HAP-1 (cell line): ENCODE measurements around the gene TLR1.

Source experiments
- DNase-seq, 2 experiments: peaks; one replicate each; pipeline ENCODE4 v3.0.0-alpha.2; 2016 to 2020; ENCODE audit warnings: low spot score in 2 of 2
- H3K27me3 ChIP-seq: fragments of 250-450 bp; sonication (Bioruptor Pico); 2 replicates; pipeline ENCODE4 v1.5.1; 2020; ENCODE audit warnings: low read depth, mild to moderate bottlenecking, moderate library complexity
- H3K36me3 ChIP-seq: fragments of 250-450 bp; sonication (Bioruptor Pico); replicated peaks from 2 replicates; pipeline ENCODE4 v1.5.1; 2020; ENCODE audit warnings: mild to moderate bottlenecking
- H3K4me1 ChIP-seq: fragments of 250-450 bp; sonication (Bioruptor Pico); 2 replicates; pipeline ENCODE4 v1.5.1; 2020; ENCODE audit warnings: mild to moderate bottlenecking
- H3K4me3 ChIP-seq: fragments of 250-450 bp; sonication (Bioruptor Pico); 2 replicates; pipeline ENCODE4 v1.5.1; 2020; ENCODE audit warnings: mild to moderate bottlenecking, moderate library complexity
- H3K9me3 ChIP-seq: fragments of 250-450 bp; sonication (Bioruptor Pico); 2 replicates; pipeline ENCODE4 v1.5.1; 2020; ENCODE audit warnings: mild to moderate bottlenecking, moderate library complexity
- in situ Hi-C: fragments of 300-500 bp; cut with MboI; formaldehyde crosslinking; loops from 3 replicates; pipeline ENCODE4 v1.14.3; 2020; ENCODE audit warnings: low sequenced_read_pairs, inconsistent platforms, mixed read lengths

Gene TLR1

DNA sequence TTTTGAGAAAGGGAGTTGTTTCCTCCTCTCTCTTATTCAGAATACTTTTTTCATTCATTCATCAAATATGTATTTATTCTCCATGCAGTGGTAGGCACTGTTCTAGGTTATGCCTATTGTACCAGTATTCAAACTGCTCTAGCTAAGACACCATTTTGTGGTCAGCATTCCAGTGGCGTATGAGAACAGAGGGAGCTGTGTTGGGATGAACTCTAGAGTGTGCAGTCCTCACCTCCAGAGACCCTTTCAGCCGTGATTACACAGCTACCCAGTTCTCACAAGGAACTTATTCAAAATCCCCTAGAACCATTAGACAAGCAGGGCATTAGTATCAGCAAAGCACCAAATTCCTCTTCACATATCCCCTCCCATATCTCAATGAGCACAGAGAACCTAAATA, 4.2 kb downstream of the TLR1 start:
- H3K27me3 ChIP-seq, result no peaks in the 10 kb centered on the region
- H3K4me3 ChIP-seq, result no peak overlapping the region
- DNase-seq, result no peak
- in situ Hi-C loops, result no loop called here
- H3K9me3 ChIP-seq, result no peaks in the 10 kb centered on the region; the same call in 1 of the 2 replicates
- H3K36me3 ChIP-seq, result no peaks in the 10 kb centered on the region
- H3K4me1 ChIP-seq, result no peaks in the 10 kb centered on the region

DNA sequence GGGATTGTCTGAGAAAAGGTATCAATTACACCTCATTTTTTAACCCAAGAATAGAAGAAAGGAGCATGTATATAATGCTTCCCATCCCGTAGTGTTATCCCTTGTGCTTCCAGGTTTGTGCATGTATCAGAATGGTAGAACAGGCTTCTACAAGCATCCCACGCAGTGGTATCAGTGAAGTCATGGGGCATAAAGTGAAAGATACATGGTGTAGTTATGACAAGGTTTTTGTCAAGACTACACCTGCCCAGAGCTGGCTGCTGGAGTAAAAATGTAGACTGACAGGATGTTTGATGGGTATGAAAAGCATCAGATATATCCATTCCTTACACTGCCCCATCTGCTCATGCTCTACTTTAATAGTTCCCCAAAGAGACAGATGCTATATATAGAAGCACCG, 9.5 kb downstream of the TLR1 start:
- Histone ChIP-seq H3K27me3 (peaks cover 6% of the 10 kb centered on the region), H3K4me3 (no peak overlapping the region), H3K36me3 (no peaks in the 10 kb centered on the region), H3K9me3 (no peaks in the 10 kb centered on the region), H3K4me1 (no peaks in the 10 kb centered on the region)
- no peak for DNase-seq
- in situ Hi-C loops, result no loop called here

- H3K4me3 ChIP-seq, result no peak overlapping the region
- no peaks in the 10 kb centered on the region for H3K4me1 ChIP-seq
- no peaks in the 10 kb centered on the region for H3K9me3 ChIP-seq
- in situ Hi-C loops, result no loop called here
- no peak for DNase-seq
- peaks cover 6% of the 10 kb centered on the region for H3K27me3 ChIP-seq
- no peaks in the 10 kb centered on the region for H3K36me3 ChIP-seq
Observed at GRCh38 chr4:38794051-38794450, 10.5 kb downstream of the TLR1 start.

- DNase-seq, result no peak
Observed at GRCh38 chr4:38791010-38791409, 13.6 kb downstream of the TLR1 start.

DNA sequence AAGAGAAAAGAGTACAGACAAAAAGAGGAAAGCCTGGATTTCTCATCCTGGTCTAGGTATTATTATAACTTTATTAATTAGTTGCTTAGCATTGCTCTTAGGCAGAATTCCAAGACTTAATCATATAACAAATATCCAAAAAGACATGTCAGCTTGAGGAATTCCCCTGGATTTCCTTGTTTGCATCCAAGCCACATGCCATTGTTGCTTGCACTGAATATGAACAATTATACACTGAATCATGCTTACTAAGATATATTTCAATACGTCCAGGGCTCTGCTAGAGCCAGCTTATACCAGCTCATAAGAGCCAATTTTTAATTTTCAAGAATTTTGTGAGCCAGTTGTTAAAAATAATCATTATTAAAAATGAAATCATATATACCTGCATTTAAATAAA, 16.3 kb downstream of the TLR1 start:
- no peaks in the 10 kb centered on the region for H3K9me3 ChIP-seq
- no peak overlapping the region for H3K4me3 ChIP-seq
- no peaks in the 10 kb centered on the region for H3K4me1 ChIP-seq
- in situ Hi-C loops, result no loop called here
- no peak for DNase-seq
- H3K27me3 ChIP-seq, result peaks cover 6% of the 10 kb centered on the region
- no peaks in the 10 kb centered on the region for H3K36me3 ChIP-seq

More at GRCh38 chr4:38791010-38791409, 13.6 kb downstream of the TLR1 start:
- H3K27me3 ChIP-seq, result peaks cover 6% of the 10 kb centered on the region
- in situ Hi-C loops, result no loop called here
- no peak overlapping the region for H3K4me3 ChIP-seq
- H3K9me3 ChIP-seq, result no peaks in the 10 kb centered on the region
- no peaks in the 10 kb centered on the region for H3K36me3 ChIP-seq
- no peaks in the 10 kb centered on the region for H3K4me1 ChIP-seq

- no peaks in the 10 kb centered on the region for H3K4me1 ChIP-seq
- H3K4me3 ChIP-seq, result no peak overlapping the region
- no peaks in the 10 kb centered on the region for H3K9me3 ChIP-seq
- H3K36me3 ChIP-seq, result no peaks in the 10 kb centered on the region
- no peak for DNase-seq
- in situ Hi-C loops, result no loop called here
- peaks cover 6% of the 10 kb centered on the region for H3K27me3 ChIP-seq
Observed at GRCh38 chr4:38787693-38788092, 16.9 kb downstream of the TLR1 start.

DNA sequence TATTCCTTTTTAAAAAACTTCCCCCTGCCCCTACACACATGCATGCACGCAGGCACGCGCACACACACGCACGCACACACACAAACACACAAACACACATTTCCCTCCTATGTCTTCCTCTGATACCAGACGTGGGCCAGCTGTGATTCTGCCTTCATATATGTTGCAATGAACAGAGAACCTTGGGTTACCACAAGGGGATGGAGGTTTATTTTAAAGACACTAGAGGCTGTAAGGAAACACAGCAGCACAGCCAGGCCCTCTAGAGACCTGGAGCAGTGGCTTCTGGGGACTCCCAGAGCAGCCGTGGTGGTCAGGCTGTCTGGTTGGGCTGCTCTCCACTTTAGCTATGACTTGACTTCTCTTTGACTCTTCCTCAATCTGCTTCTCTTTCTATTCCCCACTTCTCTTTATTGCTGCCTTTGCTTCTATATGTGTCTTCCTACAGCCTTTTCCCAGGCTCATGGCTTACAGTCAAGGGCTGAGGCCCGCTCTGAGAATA, 18.6 kb downstream of the TLR1 start:
- H3K4me3 ChIP-seq, result no peak overlapping the region
- DNase-seq, result no peak
- no peaks in the 10 kb centered on the region for H3K9me3 ChIP-seq
- no peaks in the 10 kb centered on the region for H3K27me3 ChIP-seq
- H3K36me3 ChIP-seq, result no peaks in the 10 kb centered on the region
- in situ Hi-C loops, result no loop called here
- H3K4me1 ChIP-seq, result no peaks in the 10 kb centered on the region

DNA sequence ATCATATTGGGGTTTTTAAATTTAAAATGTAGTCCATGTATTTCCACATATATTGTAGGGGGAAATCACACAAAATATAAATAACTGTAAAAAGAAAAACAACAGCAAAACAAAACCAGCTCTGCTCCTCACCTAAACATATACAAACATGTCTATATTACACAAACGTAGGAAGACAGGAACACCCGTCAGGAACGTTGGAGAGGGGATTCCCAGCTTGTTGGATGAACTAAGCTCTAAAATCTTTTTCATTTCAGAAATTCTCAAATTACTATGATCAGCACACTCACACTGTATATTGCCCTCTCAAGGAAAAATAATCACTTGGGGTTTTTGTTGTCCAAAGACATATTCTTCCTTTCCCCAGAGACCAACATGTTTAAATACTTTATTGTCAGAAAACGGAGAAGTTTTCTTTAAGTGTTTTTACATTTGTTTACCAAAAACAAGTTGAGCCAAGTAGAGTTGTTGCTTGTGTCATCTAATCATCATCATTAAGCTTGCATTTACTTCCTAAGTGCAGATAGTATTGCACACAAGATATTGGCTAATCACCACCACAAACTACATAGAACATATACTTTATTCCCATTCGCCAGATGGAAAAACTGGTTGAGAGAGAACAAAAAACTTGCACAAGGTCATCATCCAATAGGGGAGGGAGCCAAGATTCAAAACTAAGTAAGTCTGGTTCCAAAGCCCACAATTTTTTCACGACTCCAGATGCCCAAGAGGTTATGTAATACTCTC, 19.4 kb downstream of the TLR1 start:
- Histone ChIP-seq H3K27me3 (no peaks in the 10 kb centered on the region), H3K4me1 (no peaks in the 10 kb centered on the region), H3K9me3 (no peaks in the 10 kb centered on the region), H3K36me3 (no peaks in the 10 kb centered on the region), H3K4me3 (no peak overlapping the region)
- in situ Hi-C loops, result no loop called here
- no peak for DNase-seq

DNA sequence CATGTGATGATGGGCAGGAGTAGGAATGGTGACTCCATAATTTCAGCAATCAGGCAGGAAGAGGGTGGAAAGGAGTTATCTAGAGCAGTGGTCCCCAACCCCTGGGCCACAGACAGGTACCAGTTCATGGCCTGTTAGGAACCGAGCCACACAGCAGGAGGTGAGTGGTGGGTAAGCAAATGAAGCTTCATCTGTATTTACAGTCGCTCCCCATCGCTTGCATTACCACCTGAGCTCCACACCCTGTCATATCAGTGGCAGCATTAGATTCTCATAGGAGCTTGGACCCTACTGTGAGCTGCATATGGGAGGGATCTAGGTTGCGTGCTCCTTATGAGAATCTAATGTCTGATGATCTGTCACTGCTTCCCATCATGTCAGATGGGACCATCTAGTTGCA, 20.4 kb downstream of the TLR1 start:
- no peaks in the 10 kb centered on the region for H3K4me1 ChIP-seq
- H3K9me3 ChIP-seq, result no peaks in the 10 kb centered on the region
- no peak overlapping the region for H3K4me3 ChIP-seq
- H3K36me3 ChIP-seq, result no peaks in the 10 kb centered on the region
- no peak for DNase-seq
- in situ Hi-C loops, result no loop called here
- no peaks in the 10 kb centered on the region for H3K27me3 ChIP-seq

- in situ Hi-C loops, result no loop called here
- Histone ChIP-seq H3K4me1 (no peaks in the 10 kb centered on the region), H3K36me3 (no peaks in the 10 kb centered on the region), H3K9me3 (no peaks in the 10 kb centered on the region), H3K27me3 (no peaks in the 10 kb centered on the region), H3K4me3 (no peak overlapping the region)
- no peak for DNase-seq
Observed at GRCh38 chr4:38783109-38783460, 21.5 kb downstream of the TLR1 start.

- Histone ChIP-seq H3K4me1 (no peaks in the 10 kb centered on the region), H3K4me3 (no peak within 1 kb of the TSS), H3K9me3 (no peaks in the 10 kb centered on the region), H3K27me3 (no peaks in the 10 kb centered on the region), H3K36me3 (no peaks in the 10 kb centered on the region)
- in situ Hi-C loops, result no loop called here
- DNase-seq, result peak; percentile 48 to 70
Observed at GRCh38 chr4:38782452-38783108, 22.0 kb downstream of the TLR1 start, which contains the start of gene TLR10. TLR10 (minus strand) TSS chr4:38782990; CDS start chr4:38775590, 7,400 bp downstream.

DNA sequence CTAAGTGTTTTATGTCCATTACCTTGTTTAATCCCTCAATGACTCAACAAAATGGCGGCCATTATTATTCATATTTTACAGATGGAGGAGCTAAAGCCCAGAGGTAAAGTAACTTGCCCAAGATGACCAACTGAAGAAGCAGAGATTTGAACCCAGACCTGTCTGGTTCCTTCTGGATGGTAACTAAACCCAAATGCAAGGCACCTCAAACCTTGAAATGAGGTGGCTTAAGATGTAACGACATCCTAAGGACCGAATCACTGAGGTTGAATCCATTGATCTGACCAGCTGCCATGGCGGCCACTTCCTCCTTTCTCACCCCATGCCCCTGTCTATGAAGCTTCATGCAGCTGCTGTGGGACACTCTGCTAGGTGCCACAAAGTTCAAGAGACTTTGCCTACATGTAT, 22.7 kb downstream of the TLR1 start:
- in situ Hi-C loops, result no loop called here
- H3K4me3 ChIP-seq, result no peak overlapping the region
- no peaks in the 10 kb centered on the region for H3K27me3 ChIP-seq
- no peak for DNase-seq
- no peaks in the 10 kb centered on the region for H3K36me3 ChIP-seq
- no peaks in the 10 kb centered on the region for H3K4me1 ChIP-seq
- H3K9me3 ChIP-seq, result no peaks in the 10 kb centered on the region

- in situ Hi-C loops, result no loop called here
- DNase-seq, result no peak
- no peaks in the 10 kb centered on the region for H3K4me1 ChIP-seq
Observed at GRCh38 chr4:38780833-38781484, 23.6 kb downstream of the TLR1 start.

DNA sequence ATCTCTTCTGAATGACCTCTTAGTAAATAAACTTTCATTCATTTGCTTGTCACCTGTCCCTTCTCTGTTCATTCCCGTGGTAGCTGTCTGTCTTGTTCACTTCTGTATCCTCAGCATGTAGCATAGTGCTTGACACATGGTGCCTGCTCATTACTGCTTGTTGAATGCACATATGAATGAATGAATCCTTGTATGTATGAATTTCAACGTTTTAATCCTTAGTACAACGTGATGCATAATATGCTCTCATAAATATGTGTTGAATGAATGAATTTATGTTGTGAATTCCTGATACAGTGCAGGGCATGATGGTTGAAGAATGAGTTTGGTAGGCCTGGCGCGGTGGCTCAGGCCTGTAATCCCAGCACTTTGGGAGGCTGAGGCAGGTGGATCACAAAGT, 24.8 kb downstream of the TLR1 start:
- H3K4me3 ChIP-seq, result no peak overlapping the region

More at GRCh38 chr4:38780833-38781484, 23.6 kb downstream of the TLR1 start:
- H3K9me3 ChIP-seq, result no peaks in the 10 kb centered on the region
- H3K4me3 ChIP-seq, result no peak overlapping the region
- H3K27me3 ChIP-seq, result no peaks in the 10 kb centered on the region
- H3K36me3 ChIP-seq, result no peaks in the 10 kb centered on the region

More for the DNA sequence above, 24.8 kb downstream of the TLR1 start:
- H3K27me3 ChIP-seq, result 0 out of 2 replicates have a peak, but pooled peaks cover 2% of the 10 kb centered on the region
- H3K4me1 ChIP-seq, result no peaks in the 10 kb centered on the region
- no peaks in the 10 kb centered on the region for H3K9me3 ChIP-seq
- no peak for DNase-seq
- in situ Hi-C loops, result no loop called here
- no peaks in the 10 kb centered on the region for H3K36me3 ChIP-seq
